Heart left ventricle (tissue), 16 donors: ENCODE measurements around the gene PALM3. TPM values are rescaled to one million over a fixed set of nuclear protein-coding genes. Genes with fewer than 3 reads are reported as not detected.
A peak's percentile ranks its signal among the peaks of the same experiment; 100 is the strongest.
"Not testable (repeated sequence)": the region's sequence is repeated elsewhere in the genome, so short reads cannot be mapped to it uniquely, and the experiment has no call there.

Experiments
- ATAC-seq, 4 donors: fragments of 200-7000 bp; cut with Tn5 transposase; one replicate each; pipeline ENCODE4 v1.9.1; 2020 to 2022; ENCODE audit warnings: moderate library complexity in 4 of 4, mild to moderate bottlenecking in 3 of 4, moderate number of reproducible peaks in 1 of 4
- DNase-seq, 5 donors: peaks; one replicate each; pipeline ENCODE4 v3.0.0-alpha.2; 2020
- H3K27ac ChIP-seq, 12 donors: fragments of 200-600 bp; sonication (generic) in 4 of 12; one replicate each; pipeline versions ENCODE4 v1.5.0 to v1.8.0; 2016 to 2022; ENCODE audit warnings: mild to moderate bottlenecking in 2 of 12
- H3K27me3 ChIP-seq, 9 donors: fragments of 200-600 bp; sonication (generic) in 2 of 9; one replicate each; pipeline versions ENCODE4 v1.5.1 to v1.8.0; 2016 to 2022; ENCODE audit warnings: mild to moderate bottlenecking in 3 of 9
- H3K36me3 ChIP-seq, 9 donors: fragments of 200-600 bp; sonication (generic) in 2 of 9; one replicate each; pipeline versions ENCODE4 v1.5.0 to v1.8.0; 2018 to 2022; ENCODE audit warnings: mild to moderate bottlenecking in 2 of 9
- H3K4me1 ChIP-seq, 12 donors: fragments of 200-600 bp; sonication (generic) in 4 of 12; one replicate each; pipeline versions ENCODE4 v1.5.0 to v1.8.0; 2016 to 2022; ENCODE audit warnings: mild to moderate bottlenecking in 3 of 12
- H3K4me3 ChIP-seq, 12 donors: fragments of 200-600 bp; sonication (generic) in 4 of 12; one replicate each; pipeline versions ENCODE4 v1.5.0 to v1.8.0; 2017 to 2022; ENCODE audit warnings: mild to moderate bottlenecking in 9 of 12, moderate library complexity in 4 of 12
- H3K9me3 ChIP-seq, 12 donors: fragments of 200-600 bp; sonication (generic) in 4 of 12; one replicate each; pipeline versions ENCODE4 v1.5.0 to v1.8.0; 2016 to 2022; ENCODE audit warnings: mild to moderate bottlenecking in 1 of 12
- CTCF ChIP-seq, 12 donors: fragments of 200-600 bp; sonication (generic) in 4 of 12; IDR thresholded peaks; one replicate each; pipeline versions ENCODE4 v1.5.0 to v1.8.0; 2018 to 2022; ENCODE audit warnings: antibody characterized with exemption in 12 of 12, mild to moderate bottlenecking in 5 of 12
- POLR2A ChIP-seq, 2 donors: fragments of 450-650 bp; IDR thresholded peaks; one replicate each; pipeline ENCODE4 v1.6.1; 2017; ENCODE audit warnings: antibody characterized with exemption in 2 of 2, mild to moderate bottlenecking in 2 of 2, moderate library complexity in 2 of 2
- WGBS, 4 donors: extraction: QIAGEN DNeasy Blood & Tissue Kit in 2 of 4; methylation state at CpG; one replicate each; pipeline versions ENCODE4 v1.1.5 to v1.1.7; 2013 to 2018; 5-methylcytosine and 5-hydroxymethylcytosine counted together
- intact Hi-C, 10 donors: fragments of 100-400 bp; cut with DNase I; formaldehyde crosslinking; loops; one replicate each; pipeline versions ENCODE4 v1.11.1 to v1.14.2; 2022
- polyA plus RNA-seq, 2 donors: library from polyadenylated mRNA; stranded (reverse); fragments of 200-250 nt; gene quantifications; one replicate each; pipeline ENCODE4 v1.2.3, GENCODE V29; 2013
- total RNA-seq, 9 donors: library from RNA; depleted of rRNA in 2 of 9; stranded (reverse); fragments of >200 nt in 2 of 9; fragmentation: NEBNext Ultra II Directional in 3 of 9; extraction: Animal tissue kit (Norgen Biotek cat#: 25700) in 3 of 9; gene quantifications; one replicate each; pipeline versions ENCODE4 v1.1.0 to v1.2.4, GENCODE V29; 2016 to 2023
- donor health status: ischemic (EF 13 %, LVEDD 7.1; RV severe dilation, severe dysfunction).
- donor health status: healthy with polysubstance abuse.
- donor health status: DM: no; HTN: yes; CAD: no.
- donor health status: DM: no; HTN: no; CAD: no.
- donor health status: ischemic (EF 25% LVEDD 6.9; RV normal size, moderate dysfunction).
- donor health status: ischemic (EF 25% LVEDD 5.7; RV mildly dilated, moderate dysfunction).
- donor health status: healthy.
- donor health status: DM: yes; HTN: yes; CAD: no.
- donor health status: ischemic (EF 35%, LVEDD 5.7; RV mildly dilated, moderate dysfunction).
- donor health status: nonischemic (EF 11% LVEDD 7.7; RV severe dilation, severe dysfunction).
- donor health status: DM: yes; HTN: yes; CAD: no.
- donor health status: PGD.
- donor health status: ischemic (EF 29% LVEDD 5.4; RV normal size, mild dysfunction).
- donor health status: nonischemic (EF 23%, LVEDD 6.1; RV moderate dilation, normal function).

Gene PALM3
- total and polyA plus RNA-seq, 11 donors, result 0.06 to 0.60 (median 0.30) TPM; not detected in 6

DNA sequence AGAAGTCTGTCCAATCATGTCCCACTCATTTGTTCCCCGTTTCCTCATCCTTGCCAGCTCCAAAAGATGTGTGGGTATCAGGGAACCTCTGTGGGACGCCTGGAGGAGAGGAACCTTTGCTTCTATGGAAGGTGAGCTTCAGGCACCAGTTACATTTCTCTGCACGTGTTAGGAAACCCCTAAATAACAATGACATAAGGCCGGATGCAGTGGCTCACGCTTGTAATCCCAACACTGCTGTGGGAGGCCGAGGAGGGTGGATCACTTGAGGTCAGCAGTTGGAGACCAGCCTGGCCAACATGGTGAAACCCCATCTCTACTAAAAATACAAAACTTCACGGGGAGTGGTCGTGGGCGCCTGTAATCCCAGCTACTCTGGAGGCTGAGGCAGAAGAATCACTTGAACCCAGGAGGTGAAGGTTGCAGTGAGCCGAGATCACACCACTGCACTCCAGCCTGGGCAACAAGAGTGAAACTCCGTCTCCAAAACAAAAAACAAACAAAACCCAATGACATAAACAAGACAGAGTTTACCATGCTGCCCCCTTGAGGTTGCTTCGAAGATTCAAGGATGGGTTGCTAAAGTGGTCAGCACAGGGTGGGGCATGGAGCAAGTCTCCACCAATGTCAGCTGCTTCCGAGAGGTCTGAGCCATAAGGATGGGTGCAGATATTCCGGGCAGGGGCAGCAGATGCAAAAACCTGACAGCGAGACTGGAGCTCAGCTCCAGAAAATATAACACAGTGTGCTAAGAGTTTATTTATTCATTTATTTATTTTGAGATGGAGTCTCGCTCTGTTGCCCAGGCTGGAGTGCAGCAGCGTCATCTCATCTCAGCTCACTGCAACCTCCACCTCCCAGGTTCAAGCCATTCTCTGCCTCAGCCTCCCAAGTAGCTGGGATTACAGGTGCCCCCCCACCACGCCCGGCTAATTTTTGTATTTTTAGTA, 18.9 kb downstream of the PALM3 start:
- not testable (repeated sequence) for H3K4me3 ChIP-seq, H3K27me3 ChIP-seq, H3K9me3 ChIP-seq
- Histone ChIP-seq H3K4me1 (peaks cover 0 to 11% (median 7%) of the 10 kb centered on the region in 12 donors), H3K36me3 (peaks cover 0 to 51% (median 0%) of the 10 kb centered on the region in 9 donors), H3K27ac (peak overlapping the region in 9 of 12 donors; percentile 2 to 63 (median 39))
- peak in 3 of 5 donors; percentile 37 to 53 (median 53) for DNase-seq
- peak; percentile 61 to 89 (median 84) for ATAC-seq
- intact Hi-C loops, result loop anchor here in 6 of 10 donors (1.0 to 10.0 kb wide), 4 partner anchors 158 to 448 kb away; no protein-coding TSS in a partner anchor
- WGBS, 4 donors, result 50 to 53% (median 51%) methylated on average over 19 of the region's 19 CpGs
- peak; percentile 47 to 72 (median 58) for TF ChIP-seq CTCF (IDR thresholded peaks at IDR 0.05)

DNA sequence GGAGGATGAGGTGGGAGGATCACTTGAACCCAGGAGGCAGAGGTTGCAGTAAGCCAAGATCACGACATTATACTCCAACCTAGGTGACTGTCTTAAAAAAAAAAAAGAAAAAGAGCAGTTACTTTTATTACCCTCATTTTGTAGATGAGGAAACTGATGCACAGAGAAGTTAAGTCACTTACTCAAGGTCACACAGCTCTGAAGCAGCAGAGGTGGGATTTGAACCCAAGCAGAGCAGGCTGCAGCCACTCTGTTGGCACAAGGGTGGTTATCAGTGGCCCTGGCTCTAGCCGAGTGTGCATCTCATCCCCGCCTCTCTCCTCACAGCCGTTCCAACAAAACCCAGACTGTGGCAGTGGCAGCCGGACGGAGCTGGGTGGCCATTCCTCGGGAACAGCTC, 22.7 kb downstream of the PALM3 start:
- Histone ChIP-seq H3K27ac (no peak overlapping the region), H3K4me3 (no peak overlapping the region), H3K27me3 (no peaks in the 10 kb centered on the region), H3K4me1 (peaks cover 0 to 19% (median 8%) of the 10 kb centered on the region in 12 donors), H3K9me3 (no peaks in the 10 kb centered on the region), H3K36me3 (peaks cover 0 to 33% (median 0%) of the 10 kb centered on the region in 9 donors)
- ATAC-seq (no peak), DNase-seq (no peak)
- WGBS, 4 donors, result 87 to 95% (median 91%) methylated on average over 3 to 7 of the region's 7 CpGs
- intact Hi-C loops, result no loop called here
- no peak for TF ChIP-seq CTCF (IDR thresholded peaks at IDR 0.05)
- TF ChIP-seq POLR2A (IDR thresholded peaks at IDR 0.05), result no peak

DNA sequence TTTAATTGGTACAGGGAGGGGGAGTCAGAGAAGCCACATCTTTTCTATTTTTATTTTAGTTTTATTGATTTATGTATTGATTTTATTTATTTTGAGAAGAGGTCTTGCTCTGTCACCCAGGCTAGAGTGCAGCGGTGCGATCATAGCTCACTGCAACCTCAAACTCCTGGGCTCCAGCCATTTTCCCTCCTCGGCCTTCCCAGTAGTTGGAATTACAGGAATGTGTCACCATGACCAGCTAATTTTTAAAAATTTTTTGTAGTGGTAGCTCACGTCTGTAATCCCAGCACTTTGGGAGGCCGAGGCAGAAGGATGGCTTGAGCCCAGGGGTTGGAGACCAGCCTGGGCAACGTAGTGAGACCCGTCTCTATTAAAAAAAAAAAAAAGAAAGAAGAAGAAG, 26.2 kb downstream of the PALM3 start:
- H3K27ac ChIP-seq, result peak overlapping the region in 9 of 12 donors; percentile 2 to 63 (median 49)
- no peaks in the 10 kb centered on the region for H3K9me3 ChIP-seq
- intact Hi-C loops, result no loop called here
- 82 to 84% (median 84%) methylated on average over 7 of the region's 7 CpGs for WGBS, 4 donors
- TF ChIP-seq POLR2A (IDR thresholded peaks at IDR 0.05) (no peak), CTCF (IDR thresholded peaks at IDR 0.05) (no peak)
- peaks cover 0 to 15% (median 0%) of the 10 kb centered on the region in 9 donors for H3K36me3 ChIP-seq
- ATAC-seq, result no peak
- no peak overlapping the region for H3K4me3 ChIP-seq
- no peak for DNase-seq
- peaks cover 0 to 17% (median 8%) of the 10 kb centered on the region in 12 donors for H3K4me1 ChIP-seq
- H3K27me3 ChIP-seq, result peaks cover 0 to 7% (median 0%) of the 10 kb centered on the region in 9 donors

DNA sequence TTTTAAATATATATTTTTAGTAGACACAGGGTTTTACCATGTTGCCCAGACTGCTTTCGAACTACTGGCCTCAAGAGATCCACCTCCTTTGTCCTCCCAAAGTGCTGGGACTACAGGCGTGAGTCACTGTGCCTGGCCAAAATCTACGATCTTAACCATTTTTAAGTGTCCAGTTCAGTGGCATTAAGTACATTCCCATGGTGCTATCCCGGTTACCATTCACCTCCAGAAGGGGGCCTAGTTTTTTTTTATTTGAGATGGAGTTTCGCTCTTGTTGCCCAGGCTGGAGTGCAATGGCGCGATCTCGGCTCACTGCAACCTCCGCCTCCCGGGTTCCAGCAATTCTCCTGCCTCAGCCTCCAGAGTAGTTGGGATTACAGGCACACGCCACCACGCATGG, 26.7 kb downstream of the PALM3 start:
- H3K9me3 ChIP-seq, intact Hi-C loops, H3K4me3 ChIP-seq, ATAC-seq, DNase-seq, H3K27me3 ChIP-seq: not testable (repeated sequence)
- Histone ChIP-seq H3K36me3 (peaks cover 0 to 14% (median 0%) of the 10 kb centered on the region in 9 donors), H3K4me1 (peaks cover 0 to 17% (median 8%) of the 10 kb centered on the region in 12 donors), H3K27ac (peak overlapping the region in 6 of 12 donors; percentile 18 to 57 (median 44))
- 90 to 95% (median 92%) methylated on average over 12 of the region's 12 CpGs for WGBS, 4 donors
